Endothelial cell of umbilical vein (primary cell): ENCODE measurements around the gene AACS. TPM values are rescaled to one million over a fixed set of nuclear protein-coding genes. Genes with fewer than 3 reads are reported as not detected.

Experiments
- BruUV-seq: library from RNA; stranded (reverse); fragments of 400-500 nt; replicated peaks from 2 replicates; lab custom pipeline; 2021; lab: Mats Ljungman, UMichigan
- CTCF ChIA-PET: fragments of 300-600, 350-600 bp; sonication (Branson Sonifier 250); formaldehyde crosslinking; loops from one replicate; lab custom pipeline; 2021; ENCODE audit warnings: antibody characterized with exemption, inconsistent platforms; lab: Charles Lee
- POLR2A ChIA-PET: fragments of 300-600, 350-600 bp; sonication (Branson Sonifier 250); formaldehyde crosslinking; loops from one replicate; lab custom pipeline; 2021; ENCODE audit warnings: antibody characterized with exemption, inconsistent platforms; lab: Charles Lee
- DNase-seq: peaks from one replicate; pipeline ENCODE4 v3.0.0-alpha.2; 2011; ENCODE audit warnings: low read depth, low spot score
- FAIRE-seq: peaks from 2 replicates; lab custom pipeline; 2011; peaks lifted over from hg19 to GRCh38; lab: Jason Lieb, UNC
- H2AFZ ChIP-seq: 2 replicates; pipeline ENCODE4 v1.6.0; 2012; ENCODE audit warnings: low read depth, low read length, control low read depth, inconsistent platforms
- H3K27ac ChIP-seq: 2 replicates; pipeline ENCODE4 v1.5.1; 2011; ENCODE audit warnings: low read depth, mild to moderate bottlenecking, control low read depth, low read length, moderate library complexity; ENCODE audit not compliant: insufficient read depth
- H3K27me3 ChIP-seq, 2 experiments: 2 replicates each; pipeline versions ENCODE4 v1.6.0 to v1.6.1; 2011; ENCODE audit warnings: low read length in 2 of 2, mixed read lengths in 1 of 2; ENCODE audit not compliant: control insufficient read depth in 2 of 2, insufficient read depth in 2 of 2
- H3K36me3 ChIP-seq, 2 experiments: 2 replicates in 1 of 2; 3 replicates in 1 of 2; pipeline ENCODE4 v1.5.1; 2011; ENCODE audit warnings: low read length in 2 of 2, mild to moderate bottlenecking in 1 of 2, moderate library complexity in 1 of 2; ENCODE audit not compliant: control insufficient read depth in 2 of 2, insufficient read depth in 2 of 2; ENCODE audit errors: extremely low read depth in 1 of 2
- H3K4me1 ChIP-seq: 3 replicates; pipeline ENCODE4 v1.5.1; 2011; ENCODE audit warnings: mild to moderate bottlenecking, low read length; ENCODE audit not compliant: control insufficient read depth, insufficient read depth; ENCODE audit errors: extremely low read depth
- H3K4me2 ChIP-seq: 2 replicates; pipeline ENCODE4 v1.6.1; 2011; ENCODE audit warnings: low read length, control low read depth, mixed read lengths; ENCODE audit not compliant: insufficient read depth
- H3K4me3 ChIP-seq, 3 experiments: fragments of 200-600 bp in 1 of 3; sonication (generic), shearing (Covaris generic) in 1 of 3; replicated peaks in 1 of 3; 2 replicates each; pipeline ENCODE4 v1.5.1; 2011 to 2016; ENCODE audit warnings: control low read depth in 3 of 3, low read length in 3 of 3, mild to moderate bottlenecking in 2 of 3, inconsistent platforms in 1 of 3, low read depth in 1 of 3, moderate library complexity in 1 of 3; ENCODE audit not compliant: insufficient read depth in 1 of 3
- H3K79me2 ChIP-seq: 2 replicates; pipeline ENCODE4 v1.6.0; 2012; ENCODE audit warnings: low read length, inconsistent platforms; ENCODE audit not compliant: control insufficient read depth, insufficient read depth
- H3K9ac ChIP-seq: replicated peaks from 2 replicates; pipeline ENCODE3; 2011; ENCODE audit warnings: low read length, control low read depth; ENCODE audit not compliant: insufficient read depth; ENCODE audit errors: extremely low read depth
- H3K9me1 ChIP-seq: replicated peaks from 3 replicates; pipeline ENCODE4 v1.6.0; 2011; ENCODE audit warnings: mild to moderate bottlenecking, low read length; ENCODE audit not compliant: control insufficient read depth, insufficient read depth; ENCODE audit errors: extremely low read depth
- H3K9me3 ChIP-seq: replicated peaks from 2 replicates; pipeline ENCODE4 v1.5.1; 2012; ENCODE audit warnings: low read length, inconsistent platforms; ENCODE audit not compliant: control insufficient read depth, insufficient read depth
- H4K20me1 ChIP-seq: replicated peaks from 2 replicates; pipeline ENCODE3; 2011; ENCODE audit warnings: mild to moderate bottlenecking, low read length; ENCODE audit not compliant: control insufficient read depth, insufficient read depth; ENCODE audit errors: extremely low read depth
- EZH2 ChIP-seq: IDR thresholded peaks from 2 replicates; pipeline ENCODE4 v1.6.1; 2012; ENCODE audit warnings: borderline replicate concordance, low read depth, mild to moderate bottlenecking, moderate library complexity, low read length, inconsistent platforms; ENCODE audit not compliant: severe bottlenecking
- FOS ChIP-seq: IDR thresholded peaks from 2 replicates; pipeline ENCODE4 v1.6.1; 2011; ENCODE audit warnings: mild to moderate bottlenecking, low read length, moderate library complexity, borderline replicate concordance; ENCODE audit not compliant: insufficient read depth
- GATA2 ChIP-seq: IDR thresholded peaks from 2 replicates; pipeline ENCODE4 v1.7.0; 2011; ENCODE audit warnings: low read depth, mild to moderate bottlenecking, moderate library complexity, mixed read lengths, low read length; ENCODE audit not compliant: insufficient read length, insufficient read depth
- JUN ChIP-seq: IDR thresholded peaks from 2 replicates; pipeline ENCODE4 v1.6.1; 2011; ENCODE audit warnings: borderline replicate concordance, low read depth; ENCODE audit not compliant: insufficient read length, insufficient read depth
- MYC ChIP-seq: IDR thresholded peaks from one replicate; pipeline ENCODE4 v1.6.1; 2011; ENCODE audit warnings: mild to moderate bottlenecking, low read depth, low read length
- POLR2A ChIP-seq: IDR thresholded peaks from 2 replicates; pipeline ENCODE4 v1.6.1; 2012; ENCODE audit warnings: low read depth, mild to moderate bottlenecking, control low read depth, low read length
- POLR2AphosphoS5 ChIP-seq: IDR thresholded peaks from 2 replicates; pipeline ENCODE4 v1.6.1; 2012; ENCODE audit warnings: low read depth, mild to moderate bottlenecking, control low read depth, low read length, moderate library complexity; ENCODE audit not compliant: insufficient read depth
- dilution Hi-C: fragments of 300-500 bp; cut with MboI; formaldehyde crosslinking; loops from one replicate; pipeline ENCODE4 v1.15.0; 2019; ENCODE audit warnings: low sequenced_read_pairs; ENCODE audit not compliant: extremely low pct_ligation_motif_present
- intact Hi-C: fragments of 100-400 bp; cut with micrococcal nuclease; formaldehyde crosslinking; loops from one replicate; pipeline ENCODE4 v1.10.0; 2022
- polyA plus RNA-seq, 4 experiments: library from polyadenylated mRNA; depleted of rRNA in 3 of 4; stranded (reverse) in 3 of 4; unstranded in 1 of 4; fragments of >200 nt; gene quantifications; 2 replicates each; pipeline versions ENCODE4 v1.2.1 to v1.2.3, GENCODE V29; 2011 to 2012; ENCODE audit warnings: missing spikeins in 1 of 4
- total RNA-seq: library from RNA; stranded (reverse); gene quantifications from 2 replicates; pipeline ENCODE4 v1.2.3, GENCODE V29; 2021
- TF ChIP-seq, protein P1 (sequence below): IDR thresholded peaks from 2 replicates; pipeline ENCODE4 v1.6.1; 2011; ENCODE audit not compliant: insufficient read depth, insufficient read length
- TF ChIP-seq, protein P2 (sequence below), 2 donors: IDR thresholded peaks; 1 replicate in 1 of 2; 2 replicates in 1 of 2; pipeline ENCODE4 v1.5.1; 2011; ENCODE audit warnings: low read length in 2 of 2, mild to moderate bottlenecking in 2 of 2, moderate library complexity in 2 of 2, control low read depth in 1 of 2, inconsistent platforms in 1 of 2, low read depth in 1 of 2; ENCODE audit not compliant: insufficient read depth in 1 of 2; ENCODE audit errors: extremely low read depth in 1 of 2

The AACS gene
- total and polyA plus RNA-seq, 2 donors (not counting 3 experiments of a cell fraction or from before 2014, with no cell fraction given): 34.7 to 40.3 TPM

- intact Hi-C loops: no loop called here
- no peak overlapping the region for H3K4me2 ChIP-seq
- no TSS peak for BruUV-seq
- no peak overlapping the region for H3K4me3 ChIP-seq
- no peaks in the 10 kb centered on the region for H3K4me1 ChIP-seq
- H3K9me3 ChIP-seq: no peaks in the 10 kb centered on the region
- no peak for DNase-seq
- H3K36me3 ChIP-seq: no peaks in the 10 kb centered on the region
- no peaks in the 10 kb centered on the region for H4K20me1 ChIP-seq
- TF ChIP-seq JUN (no peak), GATA2 (no peak), FOS (no peak), POLR2A (no peak), MYC (no peak), EZH2 (no peak), POLR2AphosphoS5 (no peak)
- TF ChIP-seq, protein P1, sequence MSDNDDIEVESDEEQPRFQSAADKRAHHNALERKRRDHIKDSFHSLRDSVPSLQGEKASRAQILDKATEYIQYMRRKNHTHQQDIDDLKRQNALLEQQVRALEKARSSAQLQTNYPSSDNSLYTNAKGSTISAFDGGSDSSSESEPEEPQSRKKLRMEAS: no peak
- TF ChIP-seq, protein P2, sequence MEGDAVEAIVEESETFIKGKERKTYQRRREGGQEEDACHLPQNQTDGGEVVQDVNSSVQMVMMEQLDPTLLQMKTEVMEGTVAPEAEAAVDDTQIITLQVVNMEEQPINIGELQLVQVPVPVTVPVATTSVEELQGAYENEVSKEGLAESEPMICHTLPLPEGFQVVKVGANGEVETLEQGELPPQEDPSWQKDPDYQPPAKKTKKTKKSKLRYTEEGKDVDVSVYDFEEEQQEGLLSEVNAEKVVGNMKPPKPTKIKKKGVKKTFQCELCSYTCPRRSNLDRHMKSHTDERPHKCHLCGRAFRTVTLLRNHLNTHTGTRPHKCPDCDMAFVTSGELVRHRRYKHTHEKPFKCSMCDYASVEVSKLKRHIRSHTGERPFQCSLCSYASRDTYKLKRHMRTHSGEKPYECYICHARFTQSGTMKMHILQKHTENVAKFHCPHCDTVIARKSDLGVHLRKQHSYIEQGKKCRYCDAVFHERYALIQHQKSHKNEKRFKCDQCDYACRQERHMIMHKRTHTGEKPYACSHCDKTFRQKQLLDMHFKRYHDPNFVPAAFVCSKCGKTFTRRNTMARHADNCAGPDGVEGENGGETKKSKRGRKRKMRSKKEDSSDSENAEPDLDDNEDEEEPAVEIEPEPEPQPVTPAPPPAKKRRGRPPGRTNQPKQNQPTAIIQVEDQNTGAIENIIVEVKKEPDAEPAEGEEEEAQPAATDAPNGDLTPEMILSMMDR (IDR thresholded peaks at IDR 0.05; ENCODE audit: extremely low read depth in 1 of 2, insufficient read depth in 1 of 2, low read depth in 1 of 2, low read length in 2 of 2): no peak
- no peaks in the 10 kb centered on the region for H3K27me3 ChIP-seq
- no peak overlapping the region for H2AFZ ChIP-seq
- ChIA-PET POLR2A (no interaction called here), CTCF (no interaction called here)
- H3K79me2 ChIP-seq: no peaks in the 10 kb centered on the region
- no peak overlapping the region for H3K9ac ChIP-seq
- H3K27ac ChIP-seq: no peak overlapping the region
- dilution Hi-C loops: no loop called here
- no peak for FAIRE-seq
- H3K9me1 ChIP-seq: no peaks in the 10 kb centered on the region
Observed at GRCh38 chr12:125175576-125175975, 110.3 kb downstream of the AACS start.
